Left renal pelvis (tissue), 4 donors: ENCODE measurements around the gene TRPT1. TPM values are rescaled to one million over a fixed set of nuclear protein-coding genes. Genes with fewer than 3 reads are reported as not detected.
"Not testable (repeated sequence)": the region's sequence is repeated elsewhere in the genome, so short reads cannot be mapped to it uniquely, and the experiment has no call there.

Source experiments
- DNase-seq, 4 donors: peaks; one replicate each; pipeline ENCODE4 v3.0.0-alpha.2; 2013; ENCODE audit warnings: low read depth in 4 of 4, low spot score in 3 of 4
- polyA plus RNA-seq, 4 donors: library from polyadenylated mRNA; unstranded; fragments of 120-200 nt; gene quantifications; one replicate each; pipeline ENCODE4 v1.2.1, GENCODE V29; 2013; ENCODE audit not compliant: insufficient read length in 4 of 4

The TRPT1 gene
- polyA plus RNA-seq, 4 donors, result 25.7 to 56.1 (median 40.1) TPM

GRCh38 chr11:64246621-64246870 is 20.6 kb upstream of the TRPT1 start:
- not testable (repeated sequence) for DNase-seq

- DNase-seq, result no peak
Observed at GRCh38 chr11:64245797-64246620, 20.0 kb upstream of the TRPT1 start.

GRCh38 chr11:64245401-64245796 is 19.4 kb upstream of the TRPT1 start:
- no peak for DNase-seq

DNA sequence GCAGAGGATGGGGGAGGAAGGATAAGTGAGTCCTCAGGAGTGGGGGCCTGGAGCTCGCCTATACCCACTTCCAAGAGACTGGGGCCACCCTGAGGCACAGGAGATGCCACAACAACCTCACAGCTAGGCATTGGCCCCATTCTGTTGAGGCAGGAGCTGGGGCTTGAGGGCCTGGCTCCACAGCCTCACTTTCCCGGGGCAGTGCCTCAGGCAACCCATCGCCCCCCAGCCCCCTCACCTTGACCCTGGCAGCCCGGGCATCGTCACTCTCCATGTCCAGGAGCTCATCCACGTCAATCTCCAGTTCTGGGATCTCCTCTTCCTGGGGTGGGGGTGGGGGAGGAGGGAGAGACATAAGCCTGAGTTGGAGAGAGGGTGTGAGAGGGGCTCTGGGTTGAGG is 19.0 kb upstream of the TRPT1 start:
- DNase-seq, result no peak

GRCh38 chr11:64244107-64244506 is 18.1 kb upstream of the TRPT1 start:
- no peak for DNase-seq

GRCh38 chr11:64243236-64243854 is 17.4 kb upstream of the TRPT1 start:
- no peak for DNase-seq

DNA sequence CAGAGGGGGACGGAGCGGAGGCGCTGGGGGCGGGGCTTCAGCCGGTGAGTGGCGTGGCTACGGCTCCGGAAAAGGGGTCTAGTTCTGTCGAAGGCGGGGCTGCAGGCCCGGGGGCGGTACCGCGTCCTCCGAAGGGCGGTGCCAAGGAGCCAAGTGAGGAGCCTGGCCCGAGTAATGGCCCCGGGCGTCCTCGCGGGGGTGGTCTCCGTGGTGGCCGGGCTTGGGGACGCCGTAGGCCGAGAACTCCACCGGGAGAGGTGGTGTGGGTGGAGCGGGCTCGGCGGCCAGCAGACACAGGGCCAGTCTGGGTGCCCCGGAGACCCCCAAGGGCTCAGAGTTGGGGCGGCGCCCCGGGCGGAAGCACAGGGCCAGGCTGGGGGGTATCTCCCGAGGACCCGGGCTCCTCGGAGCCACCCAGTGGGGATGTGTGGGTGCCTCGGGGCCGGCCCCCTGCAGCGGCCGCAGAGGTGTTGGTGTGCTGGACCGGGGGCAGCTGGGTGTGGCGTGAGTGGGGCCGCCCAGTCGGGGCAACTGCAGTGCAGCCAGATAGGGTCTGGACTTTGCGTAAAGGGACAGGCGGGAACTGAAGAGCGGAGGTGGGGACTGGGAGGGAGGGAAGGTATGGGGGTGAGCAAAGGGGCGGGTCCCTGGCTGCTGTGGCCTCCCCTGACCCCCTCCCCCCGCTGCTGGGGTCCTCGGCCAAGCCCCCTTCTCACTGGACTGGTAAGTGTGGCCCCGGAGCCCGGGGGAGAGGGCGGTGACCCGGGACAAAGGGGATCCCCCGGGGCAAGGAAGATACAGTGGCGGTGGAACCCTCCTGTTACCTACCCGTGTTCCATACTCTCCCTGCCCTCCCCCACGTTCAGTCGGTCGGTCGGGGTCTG is 15.7 kb upstream of the TRPT1 start:
- DNase-seq, result no peak

GRCh38 chr11:64241241-64241490 is 15.2 kb upstream of the TRPT1 start:
- peak; percentile 97 to 98 (median 97) for DNase-seq

DNA sequence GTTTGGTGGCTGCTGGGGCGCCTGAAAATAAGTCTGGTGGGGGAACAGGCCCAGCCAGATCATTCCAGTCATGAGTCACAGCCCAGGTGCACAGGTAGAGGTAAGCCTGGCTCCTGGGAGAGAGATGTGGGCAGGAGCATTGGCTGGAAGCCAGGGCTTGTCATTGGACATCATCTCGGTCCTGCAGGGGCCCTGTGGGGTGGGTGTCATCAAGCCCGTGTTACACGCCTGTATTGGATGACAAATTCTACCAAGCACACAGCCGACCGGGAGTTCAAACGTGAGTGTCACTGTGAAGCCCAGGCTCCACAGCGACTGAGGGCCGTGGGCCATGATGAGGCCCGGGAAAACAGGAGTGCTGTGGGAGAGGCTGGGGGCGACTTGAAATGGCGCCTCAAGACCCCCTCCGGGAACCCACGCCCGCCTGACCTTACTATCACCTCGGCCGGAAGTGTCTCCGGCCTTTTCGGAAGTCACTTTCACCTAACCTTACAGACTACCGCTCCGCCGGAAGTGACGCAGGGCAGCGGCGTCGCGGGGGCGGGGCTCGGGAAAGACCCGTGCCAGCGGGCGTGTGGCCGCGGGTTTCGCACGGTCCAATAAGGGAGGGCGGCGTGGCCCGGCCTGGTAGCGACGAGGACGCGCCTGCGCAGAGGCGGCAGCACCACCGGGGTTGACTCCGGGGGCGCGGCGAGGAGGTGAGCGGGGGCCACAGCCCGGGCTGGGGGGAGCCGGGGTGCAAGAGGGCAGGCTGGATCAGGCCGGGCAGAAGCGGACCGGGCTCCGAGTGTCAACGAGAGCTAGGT is 14.7 kb upstream of the TRPT1 start, which contains the start of gene FKBP2:
Gene FKBP2 (plus strand): TSS at position 661 of the 806 bp plus-strand sequence. CDS start 1,293 bp downstream, outside the sequence.
- peak; percentile 90 to 93 (median 92) for DNase-seq

DNA sequence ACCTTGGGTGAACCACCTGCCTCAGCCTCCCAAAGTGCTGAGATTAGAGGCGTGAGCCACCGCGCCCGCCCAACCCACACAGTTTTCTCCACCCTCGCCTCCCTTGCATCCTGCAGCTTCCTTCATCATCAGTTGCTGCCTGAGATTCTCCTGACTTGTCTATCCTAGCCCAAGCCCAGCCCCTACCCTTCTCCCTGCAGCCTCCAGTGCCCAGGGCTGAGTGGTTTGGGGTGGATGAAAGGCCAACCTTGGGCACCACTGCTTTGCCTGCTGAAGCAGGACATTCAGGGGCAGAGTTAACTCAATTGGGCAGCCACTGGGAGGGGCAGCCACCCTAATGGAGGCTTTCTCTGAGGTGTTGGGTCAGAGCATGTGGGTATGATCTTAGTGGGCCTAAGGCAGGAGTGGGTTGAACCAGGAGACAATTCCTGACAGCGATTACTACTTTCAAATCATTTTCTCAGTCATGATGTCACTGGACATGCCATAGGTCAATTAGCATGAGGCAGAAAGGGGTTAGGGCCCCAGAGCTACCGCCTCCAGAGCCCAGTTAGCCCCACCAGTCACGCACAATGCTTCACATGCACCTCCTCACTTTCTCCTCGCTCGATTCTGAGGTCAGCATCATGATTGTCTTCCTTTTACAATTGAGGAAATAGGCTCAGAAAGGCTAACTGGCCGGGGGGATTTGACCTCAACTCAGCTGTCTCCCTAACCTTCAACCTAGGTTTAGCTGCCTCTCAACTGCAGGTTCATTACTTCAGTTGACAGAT is 13.9 kb upstream of the TRPT1 start:
- DNase-seq, result no peak

GRCh38 chr11:64238999-64239398 is 13.0 kb upstream of the TRPT1 start:
- DNase-seq, result no peak

GRCh38 chr11:64238076-64238475 is 12.1 kb upstream of the TRPT1 start:
- no peak for DNase-seq

DNA sequence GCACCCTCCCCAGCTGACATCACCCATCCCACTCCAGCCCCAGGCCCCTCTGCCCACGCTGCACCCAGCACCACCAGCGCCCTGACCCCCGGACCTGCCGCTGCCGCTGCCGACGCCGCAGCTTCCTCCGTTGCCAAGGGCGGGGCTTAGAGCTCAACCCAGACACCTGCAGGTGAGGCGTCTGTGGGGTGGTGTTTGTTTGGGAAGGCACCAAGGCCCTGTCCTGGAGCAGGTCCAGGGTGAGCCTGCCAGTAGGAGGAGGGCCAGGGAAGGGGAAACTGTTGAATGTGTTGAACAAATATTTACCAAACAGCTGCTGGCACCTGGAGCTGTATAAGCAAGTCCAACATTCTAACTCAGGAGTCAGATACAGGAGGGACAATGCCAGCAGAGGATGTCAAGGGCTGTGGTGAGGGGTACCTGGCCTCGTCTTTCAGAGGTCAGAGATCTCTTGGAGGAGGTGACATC is 11.5 kb upstream of the TRPT1 start:
- no peak for DNase-seq

DNA sequence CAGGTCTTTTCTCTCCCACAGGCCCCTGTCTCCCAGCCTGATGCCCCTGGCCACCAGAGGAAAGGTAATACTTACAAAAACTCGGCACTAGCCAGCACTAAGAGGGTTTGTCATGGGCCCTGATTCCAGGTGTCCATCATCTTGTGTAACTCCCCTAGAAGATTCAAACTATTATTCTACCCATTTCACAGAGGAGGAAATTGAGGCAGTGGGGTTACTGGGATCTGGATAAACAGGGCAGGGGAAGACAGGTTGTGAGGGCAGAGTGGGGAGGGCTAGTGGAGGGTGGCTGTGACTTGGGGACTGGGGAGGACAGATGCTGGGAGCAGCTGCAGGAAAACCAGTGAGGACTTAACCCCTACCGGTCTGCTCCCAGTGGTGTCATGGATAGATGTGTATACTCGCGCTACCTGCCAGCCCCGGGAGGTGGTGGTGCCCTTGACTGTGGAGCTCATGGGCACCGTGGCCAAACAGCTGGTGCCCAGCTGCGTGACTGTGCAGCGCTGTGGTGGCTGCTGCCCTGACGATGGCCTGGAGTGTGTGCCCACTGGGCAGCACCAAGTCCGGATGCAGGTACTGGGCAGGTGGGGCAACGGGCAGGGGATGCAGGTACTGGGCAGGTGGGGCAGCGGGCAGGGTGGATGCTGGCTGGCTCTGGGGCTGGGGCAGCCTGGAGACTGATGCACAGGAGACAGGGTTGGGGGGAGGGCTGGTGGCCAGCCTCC is 9.6 kb upstream of the TRPT1 start:
- no peak for DNase-seq

DNA sequence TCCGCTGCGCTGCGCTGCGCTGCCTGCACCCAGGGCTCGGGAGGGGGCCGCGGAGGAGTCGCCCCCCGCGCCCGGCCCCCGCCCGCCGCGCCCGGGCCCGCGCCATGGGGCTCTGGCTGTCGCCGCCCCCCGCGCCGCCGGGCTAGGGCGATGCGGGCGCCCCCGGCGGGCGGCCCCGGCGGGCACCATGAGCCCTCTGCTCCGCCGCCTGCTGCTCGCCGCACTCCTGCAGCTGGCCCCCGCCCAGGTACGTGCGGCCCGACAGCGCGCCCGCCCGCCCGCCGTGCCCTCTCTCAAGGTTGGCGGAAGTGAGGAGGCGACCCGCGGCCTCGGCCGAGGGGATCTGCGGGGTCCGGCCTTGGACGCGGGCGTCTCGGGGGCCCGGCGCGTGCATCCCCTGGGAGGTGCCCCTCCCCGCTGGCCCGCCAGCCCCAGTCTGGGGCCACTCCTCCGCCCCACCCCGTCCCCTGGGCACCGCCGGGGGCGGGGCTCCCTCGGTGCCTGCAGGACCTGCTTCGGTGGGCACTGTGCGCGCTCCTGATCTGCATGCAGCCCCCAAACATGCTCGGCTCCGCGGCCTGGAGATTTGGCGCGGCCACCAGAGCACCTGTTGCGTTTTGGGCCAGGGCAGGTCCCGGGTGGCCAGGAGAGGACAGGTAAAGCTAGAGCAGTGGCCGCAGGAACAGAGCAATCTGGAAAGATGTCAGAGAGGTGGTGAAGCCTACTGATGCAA is 8.8 kb upstream of the TRPT1 start:
- DNase-seq, result no peak

- DNase-seq, result no peak
Observed at GRCh38 chr11:64233913-64234586, 8.1 kb upstream of the TRPT1 start, which contains the start of gene VEGFB. TSS of gene VEGFB (plus strand) at chr11:64234584. CDS start at chr11:64234834, 250 bp downstream.

DNA sequence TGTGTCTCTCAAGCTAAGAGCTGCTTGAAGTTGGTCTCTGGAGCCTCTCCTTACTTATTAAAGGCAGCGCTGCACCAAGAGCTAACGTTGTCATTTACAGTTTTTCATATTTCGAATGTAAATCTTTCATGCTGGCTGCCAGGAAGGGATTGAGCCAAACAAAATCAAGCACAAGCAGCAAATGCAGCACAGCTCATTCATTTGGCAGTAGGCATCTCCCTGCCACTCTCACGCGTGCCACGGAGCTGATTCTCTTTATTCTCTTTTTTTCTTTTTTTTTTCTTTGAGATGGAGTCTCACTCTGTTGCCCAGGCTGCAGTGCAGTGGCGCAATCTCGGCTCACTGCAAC is 7.0 kb upstream of the TRPT1 start:
- no peak for DNase-seq
